DMS53 treated with DMSO at 0.1 percent for 48 hours (cell line): Measurements from ENCODE around the gene PLEKHG4B.

Experiments
- DNase-seq: peaks from one replicate; lab custom pipeline; 2025; ENCODE audit not compliant: unreplicated experiment; lab: John Stamatoyannopoulos, UW

Gene PLEKHG4B

DNA sequence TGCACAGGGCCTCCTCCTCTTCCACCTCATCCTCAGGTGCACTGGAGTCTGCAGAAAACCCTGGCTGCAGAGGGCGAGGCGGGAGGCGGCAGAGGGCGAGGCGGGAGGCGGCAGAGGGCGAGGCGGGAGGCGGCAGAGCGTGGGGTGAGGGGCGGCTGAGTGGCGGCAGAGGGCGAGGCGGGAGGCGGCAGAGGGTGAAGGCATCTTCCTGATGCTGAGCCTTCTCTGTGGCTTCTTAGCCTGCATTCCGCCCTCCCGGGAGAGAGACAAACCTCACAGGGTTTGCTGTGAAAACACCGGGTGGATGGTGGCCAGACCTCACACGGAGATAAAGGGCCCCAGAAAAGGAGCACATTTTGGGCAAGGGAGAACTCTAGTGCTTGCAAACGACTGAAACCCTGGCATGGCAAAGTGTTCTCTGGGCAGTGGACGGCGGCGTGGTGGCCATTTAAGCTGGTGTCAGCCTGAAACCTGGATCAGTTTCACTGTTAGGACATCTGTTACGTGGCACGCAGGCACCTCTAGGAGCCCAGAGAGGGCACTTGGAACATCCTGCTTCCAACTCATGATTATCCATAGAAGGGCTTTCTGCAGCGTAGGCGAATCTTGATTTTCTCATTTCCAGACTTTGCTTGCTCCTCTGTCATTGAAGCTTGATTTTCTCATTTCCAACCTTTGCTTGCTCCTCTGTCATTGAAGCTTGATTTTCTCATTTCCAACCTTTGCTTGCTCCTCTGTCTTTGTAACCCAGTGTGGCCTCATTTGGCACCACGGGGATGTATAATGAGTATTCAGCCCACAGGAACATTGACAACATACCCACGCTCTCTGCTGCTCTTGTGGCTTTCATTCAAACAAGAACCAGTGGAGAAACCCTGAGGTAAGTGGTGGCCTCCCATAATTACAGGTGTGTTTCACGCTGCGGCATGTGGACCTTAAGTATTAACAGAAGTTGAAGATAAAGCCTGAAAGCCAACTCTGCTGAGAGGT is 16.3 kb upstream of the PLEKHG4B start:
- DNase-seq: no peak

DNA sequence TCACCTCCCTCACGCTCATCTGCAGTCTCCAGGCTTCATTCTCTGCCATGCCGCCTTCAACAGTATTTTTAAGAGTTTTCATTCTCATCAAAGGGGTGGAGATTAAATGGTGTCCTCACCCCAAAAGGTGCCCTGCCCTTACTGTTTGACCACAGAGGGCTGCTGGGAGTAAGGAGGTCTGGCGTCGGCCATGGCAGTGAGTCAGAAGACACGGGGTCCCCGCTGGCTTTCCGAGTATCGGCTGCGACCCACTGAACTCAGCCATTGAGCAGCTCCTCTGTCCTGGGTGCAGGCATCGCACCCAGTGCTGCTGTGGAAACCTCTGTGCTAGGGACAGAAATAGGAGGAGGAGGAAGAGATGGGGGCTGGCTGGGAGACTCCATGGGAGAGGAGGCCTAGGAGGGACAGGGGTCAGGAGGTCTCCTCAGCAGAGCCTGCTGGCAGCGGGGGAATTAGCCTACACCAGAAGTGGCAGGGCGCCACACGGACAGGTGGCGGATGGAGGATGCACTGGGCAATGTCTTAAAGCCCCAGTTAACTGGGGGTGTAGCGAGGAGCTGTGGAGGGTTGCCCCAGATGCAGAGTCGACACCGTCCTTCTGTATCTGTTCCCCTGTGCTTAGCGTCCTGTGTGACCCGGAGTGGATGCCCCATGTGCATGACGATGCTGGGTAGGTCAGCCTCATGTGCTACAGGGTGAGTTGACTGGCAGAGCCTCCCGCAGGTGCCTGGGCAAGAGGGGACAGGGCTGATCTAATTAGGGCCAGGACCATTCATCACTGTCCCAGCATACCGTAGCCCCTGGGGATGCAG is 15.4 kb upstream of the PLEKHG4B start:
- no peak for DNase-seq

DNA sequence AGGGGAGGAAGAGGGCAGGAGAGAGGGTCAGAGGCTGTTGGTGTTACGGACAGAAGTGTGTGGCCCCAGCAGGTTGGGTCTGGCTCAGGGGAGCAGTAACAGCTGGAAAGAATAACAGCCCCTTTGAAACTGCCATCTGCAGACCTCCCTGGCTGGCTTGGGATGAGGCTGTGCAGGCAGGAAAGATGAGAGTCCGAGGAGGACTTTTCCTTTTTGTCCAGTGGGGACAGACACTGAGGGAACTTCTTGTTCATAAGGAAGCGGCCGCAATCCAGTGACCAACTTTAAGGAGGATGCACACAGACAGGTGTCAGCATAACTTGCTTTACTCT is 14.8 kb upstream of the PLEKHG4B start:
- no peak for DNase-seq

DNA sequence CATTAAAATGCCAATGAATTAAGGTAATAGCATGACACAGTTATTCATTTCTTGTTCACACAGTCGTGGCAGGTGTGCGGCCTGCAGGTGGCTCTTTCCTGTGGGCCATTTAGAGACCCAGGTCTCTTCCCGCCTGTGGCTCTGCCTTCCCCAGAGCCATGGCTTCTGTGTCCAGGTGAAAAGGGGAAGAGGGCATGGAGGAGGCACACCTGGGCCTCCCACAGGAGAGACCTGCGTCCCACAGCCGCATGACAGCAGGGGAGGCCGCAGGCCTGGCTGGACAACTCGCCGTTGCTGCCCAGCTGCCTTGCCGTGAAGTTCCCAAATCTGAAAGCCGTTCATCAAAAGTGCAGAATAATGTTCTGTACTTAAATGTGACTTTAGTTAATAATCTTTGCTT is 14.4 kb upstream of the PLEKHG4B start:
- no peak for DNase-seq

DNA sequence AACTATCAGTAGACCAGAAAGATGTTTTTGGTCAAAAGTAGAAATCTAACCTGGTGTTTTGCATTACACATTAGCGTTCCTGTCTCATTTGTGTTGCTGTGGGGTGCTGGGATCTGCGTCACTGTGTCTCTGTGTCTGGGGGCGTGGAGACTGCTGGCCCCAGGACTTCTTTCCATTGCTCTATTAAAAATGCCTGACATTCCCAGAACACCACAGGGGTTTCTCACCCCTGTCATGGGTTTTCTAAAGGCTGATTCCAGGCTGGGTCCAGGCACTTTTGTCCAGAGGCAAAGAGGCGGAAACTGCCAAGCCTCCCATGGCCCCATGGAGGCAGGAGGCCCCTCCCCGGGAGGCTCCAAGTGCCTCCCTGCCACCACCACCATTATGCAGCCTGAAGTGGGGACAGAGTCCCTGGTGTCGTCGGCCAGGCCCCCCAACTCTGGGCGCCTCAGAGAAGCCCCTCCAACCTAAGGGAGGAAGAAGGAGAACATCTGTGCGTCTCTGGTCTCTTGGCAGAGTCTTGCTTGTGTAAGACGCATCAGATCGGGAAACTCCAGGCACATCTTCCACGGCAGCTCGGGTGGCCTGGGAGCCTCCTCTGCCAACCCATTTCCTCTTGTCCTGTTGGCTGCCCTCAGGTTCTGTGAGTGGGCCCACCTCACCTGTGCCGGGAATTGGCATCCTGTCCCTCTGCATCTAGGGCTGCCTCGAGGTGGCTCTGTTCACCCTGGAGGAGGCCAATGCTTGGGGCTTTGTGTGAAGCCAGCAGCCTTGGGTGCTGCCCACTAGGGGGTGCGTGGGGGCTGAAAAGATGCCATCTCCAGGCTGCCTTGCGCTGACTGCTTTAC is 13.8 kb upstream of the PLEKHG4B start:
- no peak for DNase-seq

DNA sequence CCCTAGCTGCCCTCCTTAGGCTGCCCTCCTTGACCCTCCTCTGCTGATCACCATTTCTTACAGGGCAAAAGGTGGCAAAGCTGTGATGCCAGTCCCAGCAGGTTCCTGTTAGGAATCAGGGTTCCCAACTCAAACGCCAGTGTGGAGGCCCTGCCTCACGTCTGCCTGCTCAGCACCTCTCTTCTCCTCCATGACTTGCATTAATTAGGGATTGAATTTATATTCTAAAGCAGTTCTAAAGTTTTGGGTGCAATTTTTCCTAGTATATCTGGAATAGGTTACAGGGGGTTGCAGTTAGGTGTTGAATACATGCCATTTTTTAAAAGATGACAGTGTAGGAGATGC is 13.2 kb upstream of the PLEKHG4B start:
- no peak for DNase-seq

DNA sequence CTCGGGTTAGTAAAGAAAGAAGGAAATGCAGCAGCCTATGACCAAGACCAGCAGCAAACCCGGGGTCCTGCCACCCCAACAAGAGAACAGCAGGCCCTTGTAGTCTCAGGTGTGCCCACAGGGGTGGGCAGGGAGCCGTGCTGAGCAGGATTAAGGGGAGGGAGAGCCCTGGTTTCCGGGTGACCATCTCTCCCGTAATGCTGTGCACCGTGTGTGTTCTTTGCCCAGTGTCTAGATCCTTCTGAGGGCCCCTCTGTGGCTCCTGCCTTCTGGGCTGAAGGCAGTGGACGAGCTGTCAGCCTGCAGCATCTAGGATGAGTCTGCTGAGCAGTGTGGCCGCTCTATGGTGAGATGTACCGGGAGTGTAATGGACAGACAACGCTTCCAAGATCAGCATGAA is 12.7 kb upstream of the PLEKHG4B start:
- no peak for DNase-seq

DNA sequence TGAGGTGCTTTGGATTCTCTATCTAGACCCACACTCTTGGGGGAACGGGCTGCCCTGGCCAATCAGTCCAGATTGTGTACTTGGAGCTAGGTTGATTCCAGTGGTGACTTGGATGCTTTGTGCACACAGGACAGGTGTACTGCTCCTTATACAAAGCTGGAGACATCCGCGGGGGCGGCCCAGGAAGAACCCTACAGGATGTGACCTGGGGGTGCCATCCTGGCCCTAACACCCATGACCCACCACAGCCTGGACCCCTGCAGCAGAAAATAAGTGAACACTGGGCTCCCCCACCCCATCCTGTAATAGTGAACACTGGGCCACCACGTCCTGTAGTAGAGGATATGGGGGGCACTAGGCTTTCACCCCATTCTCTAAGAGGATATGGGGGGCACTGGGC is 12.1 kb upstream of the PLEKHG4B start:
- DNase-seq: no peak

DNA sequence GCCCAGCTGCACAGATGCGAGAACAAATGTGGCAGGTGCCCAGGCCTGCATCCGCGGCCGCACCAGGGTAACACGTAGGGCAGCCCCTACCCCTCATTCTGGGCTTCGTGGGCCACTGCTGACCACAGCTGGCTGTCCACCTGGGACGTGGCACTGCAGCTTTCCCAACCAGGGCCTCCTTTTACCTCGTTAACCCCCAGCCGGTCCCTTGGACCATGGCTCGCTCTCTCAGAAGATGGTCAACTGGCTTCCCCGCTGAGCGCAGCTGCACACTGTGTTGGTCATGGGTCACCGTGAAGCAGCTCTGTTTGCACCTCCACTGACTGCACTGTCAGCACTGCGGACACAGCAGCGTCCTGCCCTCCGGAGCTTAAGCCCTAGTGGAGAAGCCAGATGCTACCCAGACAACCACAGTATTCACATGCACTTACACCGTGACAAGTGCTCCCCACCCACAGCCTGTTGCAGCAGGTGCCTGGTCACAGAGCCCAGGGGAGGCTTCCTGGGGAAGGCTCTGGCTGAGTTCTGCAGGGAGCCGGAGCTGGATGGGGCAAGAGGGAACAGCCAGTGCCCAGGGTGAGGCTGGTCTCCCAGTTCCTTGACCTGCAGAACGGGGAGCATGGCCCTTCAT is 10.5 kb upstream of the PLEKHG4B start:
- no peak for DNase-seq

DNA sequence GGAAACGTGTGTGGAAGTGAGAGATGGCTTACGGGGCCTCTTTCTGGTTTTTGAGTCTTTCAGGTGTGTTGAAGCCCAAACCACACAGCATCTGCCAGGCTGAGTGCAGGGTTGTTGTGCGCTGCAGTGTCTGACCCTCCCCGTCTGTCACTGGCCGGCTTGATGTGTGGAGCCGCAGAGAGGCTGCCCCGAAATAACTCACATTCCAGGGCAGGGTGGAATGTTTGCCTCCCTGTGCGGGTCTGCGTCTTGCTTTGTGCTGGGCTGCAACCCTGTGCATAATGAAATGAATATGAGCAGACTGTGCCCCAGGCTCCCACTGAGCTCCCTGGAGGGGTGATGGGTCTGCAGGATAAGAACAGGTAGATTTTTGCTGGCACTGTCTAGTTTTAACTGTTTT is 9.9 kb upstream of the PLEKHG4B start:
- DNase-seq: no peak

DNA sequence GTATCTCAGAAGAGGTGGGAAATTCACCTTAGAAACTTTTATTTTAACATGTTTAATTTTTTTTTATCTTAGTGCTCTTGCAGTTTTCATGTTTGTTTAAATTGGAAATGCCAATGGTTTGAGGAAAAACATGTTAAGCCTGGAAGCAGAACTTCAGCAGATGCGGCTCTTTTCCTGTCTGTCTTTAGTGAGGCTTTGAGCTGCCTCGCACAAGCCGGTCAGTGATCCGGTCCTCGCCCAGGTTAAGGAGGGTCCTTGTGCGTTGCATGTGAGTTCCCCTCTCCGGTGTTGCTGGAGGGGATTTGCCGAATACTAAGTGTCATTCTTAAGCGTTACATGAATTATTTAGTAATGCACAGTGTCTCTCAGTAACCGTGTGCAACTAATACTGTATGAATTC is 9.4 kb upstream of the PLEKHG4B start:
- DNase-seq: no peak

DNA sequence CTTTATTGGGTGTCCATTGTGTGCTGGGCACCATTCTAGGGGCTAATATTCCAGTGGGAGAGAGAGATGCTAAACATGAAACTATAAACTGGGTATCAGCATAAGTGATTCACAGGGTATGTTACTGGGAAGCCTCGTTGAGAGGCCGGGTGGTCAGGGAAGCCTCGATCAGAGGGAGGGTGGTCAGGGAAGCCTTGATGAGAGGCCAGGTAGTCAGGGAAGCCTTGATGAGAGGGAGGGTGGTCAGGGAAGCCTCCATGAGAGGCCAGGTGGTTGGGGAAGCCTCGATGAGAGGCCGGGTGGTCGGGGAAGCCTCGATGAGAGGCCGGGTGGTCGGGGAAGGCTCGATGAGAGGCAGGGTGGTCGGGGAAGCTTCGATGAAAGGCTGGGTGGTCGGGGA is 8.9 kb upstream of the PLEKHG4B start:
- no peak for DNase-seq

DNA sequence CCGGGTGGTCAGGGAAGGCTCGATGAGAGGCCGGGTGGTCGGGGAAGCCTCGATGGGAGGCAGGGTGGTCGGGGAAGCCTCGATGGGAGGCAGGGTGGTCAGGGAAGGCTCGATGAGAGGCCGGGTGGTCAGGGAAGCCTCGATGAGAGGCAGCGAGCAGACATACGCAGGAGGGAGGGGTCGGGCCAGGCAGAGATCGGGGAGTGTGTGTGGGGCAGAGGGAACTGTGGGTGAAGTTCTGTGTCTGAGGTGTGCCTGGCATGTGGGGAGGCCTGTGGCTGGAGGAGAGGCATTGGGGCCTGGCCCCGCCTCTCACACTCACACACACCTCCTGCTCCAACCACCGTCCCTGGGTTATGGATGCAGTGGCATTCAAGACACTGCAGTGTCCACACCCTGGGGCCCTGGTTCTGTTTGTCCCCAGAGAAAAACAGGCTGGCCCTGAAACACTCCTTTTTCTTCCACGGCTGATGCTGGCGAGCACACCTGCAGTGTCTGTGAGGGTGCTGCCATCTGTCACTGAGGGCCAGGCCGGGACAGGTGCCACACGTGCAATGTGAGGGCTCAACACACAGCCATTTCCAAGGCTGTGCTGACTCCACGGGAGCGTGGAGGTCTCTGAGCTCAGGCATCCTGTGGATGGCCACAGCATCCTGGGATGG is 6.5 kb upstream of the PLEKHG4B start:
- no peak for DNase-seq

DNA sequence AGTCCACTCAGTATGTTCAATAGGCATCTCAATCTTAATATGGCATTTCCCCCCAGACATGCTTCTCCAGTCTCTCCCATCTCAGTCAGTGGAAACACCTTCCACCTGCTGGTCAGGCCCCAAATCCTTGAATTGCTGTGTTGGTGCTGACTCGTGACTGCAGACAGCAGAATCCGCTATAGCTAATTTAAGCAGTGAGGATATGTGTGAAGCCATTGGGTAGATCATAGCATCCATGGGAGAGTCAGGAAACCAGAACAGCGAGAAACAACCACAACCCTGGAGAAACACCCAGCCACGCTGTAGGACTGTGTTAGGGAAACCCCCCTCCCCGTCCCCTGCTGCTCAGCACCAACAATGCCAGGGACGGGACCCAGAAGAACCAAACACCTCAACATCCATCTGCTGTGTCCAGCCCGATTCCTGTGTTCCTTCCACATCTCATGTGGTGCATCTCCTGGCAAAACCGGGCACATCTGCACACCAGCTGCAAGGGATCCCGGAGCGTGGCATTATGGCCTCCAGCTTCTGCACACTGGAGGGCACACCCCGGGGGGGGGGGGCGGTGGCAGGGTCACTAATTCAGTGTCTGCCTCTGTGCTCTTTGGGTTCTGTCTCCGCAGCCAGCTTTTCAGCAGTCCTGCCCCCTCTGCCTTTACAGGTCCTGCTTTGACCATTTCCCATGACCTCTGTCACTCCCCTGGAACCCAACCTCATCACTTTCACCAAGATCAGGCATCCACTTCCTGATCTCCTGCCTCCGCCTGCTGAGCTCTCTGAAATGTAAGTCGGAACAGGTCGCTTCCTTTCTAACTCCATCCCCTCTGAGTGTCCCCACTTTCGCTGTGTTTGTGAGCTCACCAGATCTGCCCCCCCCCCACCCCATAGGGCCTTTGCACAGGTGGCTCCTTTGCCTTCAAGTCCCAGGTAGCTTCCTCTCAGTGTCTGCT is 2.4 kb upstream of the PLEKHG4B start:
- no peak for DNase-seq

DNA sequence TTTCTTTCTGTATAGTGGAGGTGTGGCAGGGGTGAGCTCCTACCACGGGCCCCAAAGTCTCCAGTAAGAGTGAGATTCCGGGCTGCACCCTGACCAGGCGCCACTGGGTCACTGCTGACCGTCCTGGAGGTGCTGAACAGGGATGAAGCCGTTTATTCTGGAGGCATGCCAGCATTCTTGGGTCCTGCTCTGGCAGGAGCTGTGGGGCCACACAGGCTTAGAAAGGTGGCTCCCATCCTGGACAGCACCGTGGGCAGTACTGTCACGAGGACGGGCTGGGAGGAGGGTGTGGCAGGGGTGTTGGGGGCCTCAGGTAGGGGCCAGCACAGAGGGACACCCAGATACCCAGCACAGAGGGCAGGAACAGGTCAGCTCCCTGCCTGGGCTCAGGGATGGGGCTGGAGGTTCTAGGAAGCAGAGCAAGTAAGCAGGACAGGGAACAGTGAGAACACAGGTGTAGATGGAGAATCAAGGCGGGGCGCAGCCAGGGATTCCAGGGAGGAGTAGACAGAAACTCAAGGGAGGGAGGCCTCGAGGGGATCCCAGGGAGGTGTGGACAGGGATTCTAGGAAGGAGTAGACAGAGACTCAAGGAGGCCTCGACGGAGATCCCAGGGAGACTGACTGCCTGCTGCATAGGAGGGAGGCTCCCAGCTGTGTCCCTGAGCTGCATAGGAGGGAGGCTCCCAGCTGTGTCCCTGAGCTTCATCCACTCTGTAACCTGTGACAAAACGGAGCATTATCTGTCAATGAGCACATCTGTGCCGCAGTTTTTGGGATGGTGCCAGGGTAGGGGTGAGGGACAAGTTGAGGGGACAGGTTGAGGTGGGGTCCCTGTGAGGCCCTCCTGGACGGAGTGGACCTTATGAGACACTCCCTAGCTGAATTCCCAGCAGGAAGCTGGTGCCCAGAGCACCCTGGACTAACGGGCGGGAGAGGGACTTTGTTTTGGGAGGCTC is 1.1 kb upstream of the PLEKHG4B start:
- DNase-seq: peak; percentile 20

DNA sequence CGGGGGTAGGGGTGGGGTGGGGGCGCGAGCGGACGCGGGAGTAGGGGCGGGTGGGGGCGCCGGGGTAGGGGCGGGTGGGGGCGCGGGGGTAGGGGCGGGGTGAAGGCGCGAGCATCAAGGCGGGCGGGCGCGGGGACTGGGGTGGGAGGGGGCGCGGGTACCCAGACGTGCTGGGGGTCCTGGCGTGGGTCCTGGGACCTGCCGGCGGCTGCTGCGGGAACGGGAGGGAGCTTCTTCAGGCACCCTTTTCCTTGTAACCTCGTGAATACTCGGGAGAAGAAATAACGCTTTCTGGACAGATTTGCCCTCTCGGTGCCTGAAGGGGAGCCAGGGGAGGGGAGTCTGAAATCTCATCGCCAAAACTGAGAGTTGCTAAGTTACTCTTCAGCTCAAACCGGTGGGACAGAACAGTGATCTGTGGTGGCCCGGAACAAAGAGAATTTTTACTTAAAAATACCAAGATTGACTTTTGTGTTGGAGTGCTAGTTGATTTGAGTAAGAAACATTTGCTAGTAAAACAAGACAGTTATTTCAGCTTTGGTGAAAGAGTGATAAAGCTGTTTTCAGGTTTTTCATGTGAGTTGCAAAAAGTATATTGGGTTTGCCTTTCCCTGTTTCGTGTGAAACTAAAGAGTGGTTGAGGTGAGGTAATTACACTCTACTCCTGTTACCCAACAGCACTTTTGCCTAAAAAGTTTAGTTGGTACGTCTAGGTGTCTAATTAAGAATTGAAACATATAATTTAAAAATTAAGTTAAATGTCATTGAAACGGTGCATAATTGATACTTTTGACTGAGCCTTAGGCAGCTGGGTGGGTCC is 643 bp downstream of the PLEKHG4B start:
- no peak for DNase-seq

DNA sequence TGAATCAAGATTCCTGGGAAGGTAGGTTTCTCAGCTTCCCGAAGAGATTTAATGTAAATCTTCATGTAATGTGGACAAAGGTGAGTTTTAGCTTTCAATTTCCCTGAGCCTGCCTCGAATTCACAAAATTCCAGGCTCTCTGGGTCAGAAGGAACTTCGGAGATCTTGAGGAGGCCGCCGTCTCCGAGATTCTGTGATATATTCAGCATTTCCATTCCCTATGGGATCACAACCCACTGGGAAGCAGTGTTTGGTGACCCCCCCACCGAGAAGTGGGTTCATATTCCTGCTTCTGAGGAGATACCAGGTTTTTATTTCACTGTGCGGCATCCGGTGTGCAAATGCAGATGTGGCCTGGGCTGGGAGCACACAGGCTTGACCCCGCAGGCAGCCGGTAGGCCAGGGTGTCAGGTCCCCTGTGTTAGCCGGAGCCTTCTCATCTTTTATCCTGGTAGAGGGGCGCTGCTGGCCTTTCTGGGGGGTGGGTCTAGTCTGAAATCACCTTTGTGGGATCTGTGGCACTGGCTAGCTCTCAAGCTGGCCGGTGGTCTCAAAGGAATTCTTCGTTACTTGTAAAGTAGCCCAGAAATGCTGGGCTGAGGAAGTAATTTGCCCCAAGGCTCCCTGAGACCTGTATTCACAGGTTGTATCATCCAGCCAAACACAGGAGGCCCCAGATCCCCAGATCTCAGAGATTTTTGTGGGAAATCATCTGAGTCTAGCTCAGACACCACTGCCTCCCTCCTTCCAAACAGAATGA is 1.4 kb downstream of the PLEKHG4B start:
- no peak for DNase-seq
